Endothelial cell of umbilical vein (primary cell): ENCODE data around the gene LDLRAD2. TPM values are rescaled to one million over a fixed set of nuclear protein-coding genes. Genes with fewer than 3 reads are reported as not detected.

ENCODE experiments used
- BruUV-seq: library from RNA; stranded (reverse); fragments of 400-500 nt; replicated peaks from 2 replicates; lab custom pipeline; 2021; lab: Mats Ljungman, UMichigan
- CTCF ChIA-PET: fragments of 300-600, 350-600 bp; sonication (Branson Sonifier 250); formaldehyde crosslinking; loops from one replicate; lab custom pipeline; 2021; ENCODE audit warnings: antibody characterized with exemption, inconsistent platforms; lab: Charles Lee
- POLR2A ChIA-PET: fragments of 300-600, 350-600 bp; sonication (Branson Sonifier 250); formaldehyde crosslinking; loops from one replicate; lab custom pipeline; 2021; ENCODE audit warnings: antibody characterized with exemption, inconsistent platforms; lab: Charles Lee
- DNase-seq: peaks from one replicate; pipeline ENCODE4 v3.0.0-alpha.2; 2011; ENCODE audit warnings: low read depth, low spot score
- FAIRE-seq: peaks from 2 replicates; lab custom pipeline; 2011; peaks lifted over from hg19 to GRCh38; lab: Jason Lieb, UNC
- H2AFZ ChIP-seq: 2 replicates; pipeline ENCODE4 v1.6.0; 2012; ENCODE audit warnings: low read depth, low read length, control low read depth, inconsistent platforms
- H3K27ac ChIP-seq: 2 replicates; pipeline ENCODE4 v1.5.1; 2011; ENCODE audit warnings: low read depth, mild to moderate bottlenecking, control low read depth, low read length, moderate library complexity; ENCODE audit not compliant: insufficient read depth
- H3K27me3 ChIP-seq, 2 experiments: 2 replicates each; pipeline versions ENCODE4 v1.6.0 to v1.6.1; 2011; ENCODE audit warnings: low read length in 2 of 2, mixed read lengths in 1 of 2; ENCODE audit not compliant: control insufficient read depth in 2 of 2, insufficient read depth in 2 of 2
- H3K36me3 ChIP-seq, 2 experiments: 2 replicates in 1 of 2; 3 replicates in 1 of 2; pipeline ENCODE4 v1.5.1; 2011; ENCODE audit warnings: low read length in 2 of 2, mild to moderate bottlenecking in 1 of 2, moderate library complexity in 1 of 2; ENCODE audit not compliant: control insufficient read depth in 2 of 2, insufficient read depth in 2 of 2; ENCODE audit errors: extremely low read depth in 1 of 2
- H3K4me1 ChIP-seq: 3 replicates; pipeline ENCODE4 v1.5.1; 2011; ENCODE audit warnings: mild to moderate bottlenecking, low read length; ENCODE audit not compliant: control insufficient read depth, insufficient read depth; ENCODE audit errors: extremely low read depth
- H3K4me2 ChIP-seq: 2 replicates; pipeline ENCODE4 v1.6.1; 2011; ENCODE audit warnings: low read length, control low read depth, mixed read lengths; ENCODE audit not compliant: insufficient read depth
- H3K4me3 ChIP-seq, 3 experiments: fragments of 200-600 bp in 1 of 3; sonication (generic), shearing (Covaris generic) in 1 of 3; replicated peaks in 1 of 3; 2 replicates each; pipeline ENCODE4 v1.5.1; 2011 to 2016; ENCODE audit warnings: control low read depth in 3 of 3, low read length in 3 of 3, mild to moderate bottlenecking in 2 of 3, inconsistent platforms in 1 of 3, low read depth in 1 of 3, moderate library complexity in 1 of 3; ENCODE audit not compliant: insufficient read depth in 1 of 3
- H3K79me2 ChIP-seq: 2 replicates; pipeline ENCODE4 v1.6.0; 2012; ENCODE audit warnings: low read length, inconsistent platforms; ENCODE audit not compliant: control insufficient read depth, insufficient read depth
- H3K9ac ChIP-seq: replicated peaks from 2 replicates; pipeline ENCODE3; 2011; ENCODE audit warnings: low read length, control low read depth; ENCODE audit not compliant: insufficient read depth; ENCODE audit errors: extremely low read depth
- H3K9me1 ChIP-seq: replicated peaks from 3 replicates; pipeline ENCODE4 v1.6.0; 2011; ENCODE audit warnings: mild to moderate bottlenecking, low read length; ENCODE audit not compliant: control insufficient read depth, insufficient read depth; ENCODE audit errors: extremely low read depth
- H3K9me3 ChIP-seq: replicated peaks from 2 replicates; pipeline ENCODE4 v1.5.1; 2012; ENCODE audit warnings: low read length, inconsistent platforms; ENCODE audit not compliant: control insufficient read depth, insufficient read depth
- H4K20me1 ChIP-seq: replicated peaks from 2 replicates; pipeline ENCODE3; 2011; ENCODE audit warnings: mild to moderate bottlenecking, low read length; ENCODE audit not compliant: control insufficient read depth, insufficient read depth; ENCODE audit errors: extremely low read depth
- EZH2 ChIP-seq: IDR thresholded peaks from 2 replicates; pipeline ENCODE4 v1.6.1; 2012; ENCODE audit warnings: borderline replicate concordance, low read depth, mild to moderate bottlenecking, moderate library complexity, low read length, inconsistent platforms; ENCODE audit not compliant: severe bottlenecking
- JUN ChIP-seq: IDR thresholded peaks from 2 replicates; pipeline ENCODE4 v1.6.1; 2011; ENCODE audit warnings: borderline replicate concordance, low read depth; ENCODE audit not compliant: insufficient read length, insufficient read depth
- POLR2A ChIP-seq: IDR thresholded peaks from 2 replicates; pipeline ENCODE4 v1.6.1; 2012; ENCODE audit warnings: low read depth, mild to moderate bottlenecking, control low read depth, low read length
- POLR2AphosphoS5 ChIP-seq: IDR thresholded peaks from 2 replicates; pipeline ENCODE4 v1.6.1; 2012; ENCODE audit warnings: low read depth, mild to moderate bottlenecking, control low read depth, low read length, moderate library complexity; ENCODE audit not compliant: insufficient read depth
- dilution Hi-C: fragments of 300-500 bp; cut with MboI; formaldehyde crosslinking; loops from one replicate; pipeline ENCODE4 v1.15.0; 2019; ENCODE audit warnings: low sequenced_read_pairs; ENCODE audit not compliant: extremely low pct_ligation_motif_present
- intact Hi-C: fragments of 100-400 bp; cut with micrococcal nuclease; formaldehyde crosslinking; loops from one replicate; pipeline ENCODE4 v1.10.0; 2022
- polyA plus RNA-seq, 4 experiments: library from polyadenylated mRNA; depleted of rRNA in 3 of 4; stranded (reverse) in 3 of 4; unstranded in 1 of 4; fragments of >200 nt; gene quantifications; 2 replicates each; pipeline versions ENCODE4 v1.2.1 to v1.2.3, GENCODE V29; 2011 to 2012; ENCODE audit warnings: missing spikeins in 1 of 4
- total RNA-seq: library from RNA; stranded (reverse); gene quantifications from 2 replicates; pipeline ENCODE4 v1.2.3, GENCODE V29; 2021

The LDLRAD2 gene
- total and polyA plus RNA-seq, 2 donors (not counting 3 experiments of a cell fraction or from before 2014, with no cell fraction given), result 0.44 TPM; not detected in 1

GRCh38 chr1:21830792-21831453 lies 18.9 kb downstream of the LDLRAD2 start:
- H3K4me1 ChIP-seq, result no peaks in the 10 kb centered on the region
- no peaks in the 10 kb centered on the region for H4K20me1 ChIP-seq
- ChIA-PET POLR2A (no interaction called here), CTCF (no interaction called here)
- peaks cover 76 to 91% of the 10 kb centered on the region in 2 experiments for H3K36me3 ChIP-seq
- DNase-seq, result no peak
- no peak for FAIRE-seq
- dilution Hi-C loops, result no loop called here
- no peaks in the 10 kb centered on the region for H3K9me3 ChIP-seq
- H3K4me3 ChIP-seq, result no peak overlapping the region
- intact Hi-C loops, result no loop called here
- TF ChIP-seq POLR2AphosphoS5 (peak; percentile 37), JUN (no peak)
- H3K79me2 ChIP-seq, result peaks cover 24% of the 10 kb centered on the region
- no peak overlapping the region for H2AFZ ChIP-seq
- H3K27ac ChIP-seq, result no peak overlapping the region
- no peak overlapping the region for H3K4me2 ChIP-seq
- BruUV-seq, result no TSS peak
- no peak overlapping the region for H3K9ac ChIP-seq
- no peaks in the 10 kb centered on the region for H3K9me1 ChIP-seq
- H3K27me3 ChIP-seq, result no peaks in the 10 kb centered on the region

DNA sequence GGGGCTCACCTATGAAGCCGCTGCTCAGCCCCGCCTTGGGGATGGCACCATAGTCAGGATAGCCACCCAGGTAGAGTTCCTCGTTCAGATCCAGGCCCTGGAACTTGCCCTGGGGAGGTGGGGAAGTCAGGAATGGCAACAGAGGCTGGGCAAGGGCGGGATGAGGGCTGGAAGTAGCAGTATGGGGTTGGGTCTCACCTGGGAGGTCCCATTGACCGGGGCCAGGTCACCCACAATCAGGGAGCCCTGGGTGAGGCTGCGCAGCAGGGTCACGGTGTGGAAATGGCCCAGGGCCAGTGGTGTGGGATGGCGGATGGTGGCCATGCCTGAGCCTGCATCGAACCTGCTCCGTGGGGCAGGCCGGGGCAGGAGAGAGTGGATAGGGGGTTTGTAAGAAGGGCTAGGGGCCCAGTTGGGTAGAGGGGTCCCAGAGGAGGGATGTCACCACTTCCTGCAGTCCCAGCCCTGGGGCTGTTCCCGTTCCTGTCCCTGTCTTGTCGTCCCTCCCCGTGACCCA lies 19.4 kb downstream of the LDLRAD2 start:
- dilution Hi-C loops (no loop called here), intact Hi-C loops (no loop called here)
- POLR2A ChIA-PET, result no interaction called here
- TSS peak; percentile 10 for BruUV-seq
- CTCF ChIA-PET, result no interaction called here
- peaks cover 26% of the 10 kb centered on the region for H3K79me2 ChIP-seq
- no peak overlapping the region for H3K4me2 ChIP-seq
- no peak overlapping the region for H3K27ac ChIP-seq
- H3K27me3 ChIP-seq, result no peaks in the 10 kb centered on the region
- no peaks in the 10 kb centered on the region for H3K4me1 ChIP-seq
- H3K4me3 ChIP-seq, result no peak overlapping the region
- H3K9me3 ChIP-seq, result no peaks in the 10 kb centered on the region
- peaks cover 75 to 91% of the 10 kb centered on the region in 2 experiments for H3K36me3 ChIP-seq
- no peak overlapping the region for H2AFZ ChIP-seq
- TF ChIP-seq EZH2, result no peak
- peak; percentile 31 for TF ChIP-seq POLR2A
- no peaks in the 10 kb centered on the region for H3K9me1 ChIP-seq
- H4K20me1 ChIP-seq, result no peaks in the 10 kb centered on the region
- no peak for DNase-seq
- FAIRE-seq, result no peak
- no peak overlapping the region for H3K9ac ChIP-seq
